Progenitor cell of endocrine pancreas (in vitro differentiated cells): Measurements from ENCODE around the gene PEX12. TPM values are rescaled to one million over a fixed set of nuclear protein-coding genes. Genes with fewer than 3 reads are reported as not detected.

ENCODE experiments used
- DNase-seq: peaks from one replicate; pipeline ENCODE4 v3.0.0; 2021; ENCODE audit warnings: low spot score; ENCODE audit not compliant: unreplicated experiment
- H3K27ac Mint-ChIP-seq: 2 replicates; pipeline ENCODE4 v1.8.0; 2021; ENCODE audit warnings: mild to moderate bottlenecking, moderate library complexity, mixed read lengths
- H3K27me3 Mint-ChIP-seq: 2 replicates; pipeline ENCODE4 v1.8.0; 2021; ENCODE audit warnings: mixed read lengths
- H3K36me3 Mint-ChIP-seq: 2 replicates; pipeline ENCODE4 v1.8.0; 2022; ENCODE audit warnings: mixed read lengths; ENCODE audit not compliant: insufficient read depth
- H3K4me1 Mint-ChIP-seq: 2 replicates; pipeline ENCODE4 v1.8.0; 2021; ENCODE audit warnings: low read depth, mixed read lengths
- H3K4me3 Mint-ChIP-seq: 2 replicates; pipeline ENCODE4 v1.8.0; 2021; ENCODE audit warnings: low read depth, mild to moderate bottlenecking, moderate library complexity, mixed read lengths
- H3K9me3 Mint-ChIP-seq: 2 replicates; pipeline ENCODE4 v1.8.0; 2021; ENCODE audit warnings: low read depth, mixed read lengths
- total RNA-seq: library from RNA; stranded (reverse); gene quantifications from 2 replicates; pipeline ENCODE4 v1.2.1, GENCODE V29; 2021
- TF ChIP-seq, protein P1 (sequence below): fragments of 200-600 bp; sonication (generic); IDR thresholded peaks from one replicate; pipeline ENCODE4 v1.5.0; 2021; ENCODE audit warnings: antibody characterized with exemption, mild to moderate bottlenecking; ENCODE audit not compliant: unreplicated experiment

PEX12 gene
- total RNA-seq, 1 donor from 2014 or later = 4.2 TPM

DNA sequence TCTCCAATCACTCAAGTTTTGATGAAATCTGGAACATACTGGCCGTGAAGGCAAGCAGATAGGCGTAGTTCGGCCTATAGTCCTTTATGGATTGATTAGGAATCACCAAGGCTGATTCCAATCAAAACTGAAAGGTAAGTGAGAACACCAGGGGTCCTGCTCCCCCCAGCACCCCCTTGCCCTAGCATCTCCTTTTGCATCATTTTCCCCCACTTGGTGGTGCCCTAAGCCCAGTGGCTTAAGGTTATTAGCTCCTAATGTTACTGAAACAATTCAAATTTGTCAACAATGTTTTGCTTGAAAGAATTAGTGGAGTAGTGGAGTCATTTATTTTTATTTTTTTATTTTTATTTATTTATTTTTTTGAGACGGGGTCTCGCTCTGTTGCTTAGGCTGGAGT, 22.7 kb downstream of the PEX12 start:
- no peak overlapping the region for H3K4me3 Mint-ChIP-seq
- peaks cover 37% of the 10 kb centered on the region for H3K27me3 Mint-ChIP-seq
- peaks cover under 1% of the 10 kb centered on the region for H3K4me1 Mint-ChIP-seq
- H3K27ac Mint-ChIP-seq = no peak overlapping the region
- no peaks in the 10 kb centered on the region for H3K9me3 Mint-ChIP-seq
- no peaks in the 10 kb centered on the region for H3K36me3 Mint-ChIP-seq
- no peak for DNase-seq
- TF ChIP-seq, protein P1, sequence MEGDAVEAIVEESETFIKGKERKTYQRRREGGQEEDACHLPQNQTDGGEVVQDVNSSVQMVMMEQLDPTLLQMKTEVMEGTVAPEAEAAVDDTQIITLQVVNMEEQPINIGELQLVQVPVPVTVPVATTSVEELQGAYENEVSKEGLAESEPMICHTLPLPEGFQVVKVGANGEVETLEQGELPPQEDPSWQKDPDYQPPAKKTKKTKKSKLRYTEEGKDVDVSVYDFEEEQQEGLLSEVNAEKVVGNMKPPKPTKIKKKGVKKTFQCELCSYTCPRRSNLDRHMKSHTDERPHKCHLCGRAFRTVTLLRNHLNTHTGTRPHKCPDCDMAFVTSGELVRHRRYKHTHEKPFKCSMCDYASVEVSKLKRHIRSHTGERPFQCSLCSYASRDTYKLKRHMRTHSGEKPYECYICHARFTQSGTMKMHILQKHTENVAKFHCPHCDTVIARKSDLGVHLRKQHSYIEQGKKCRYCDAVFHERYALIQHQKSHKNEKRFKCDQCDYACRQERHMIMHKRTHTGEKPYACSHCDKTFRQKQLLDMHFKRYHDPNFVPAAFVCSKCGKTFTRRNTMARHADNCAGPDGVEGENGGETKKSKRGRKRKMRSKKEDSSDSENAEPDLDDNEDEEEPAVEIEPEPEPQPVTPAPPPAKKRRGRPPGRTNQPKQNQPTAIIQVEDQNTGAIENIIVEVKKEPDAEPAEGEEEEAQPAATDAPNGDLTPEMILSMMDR = no peak

DNA sequence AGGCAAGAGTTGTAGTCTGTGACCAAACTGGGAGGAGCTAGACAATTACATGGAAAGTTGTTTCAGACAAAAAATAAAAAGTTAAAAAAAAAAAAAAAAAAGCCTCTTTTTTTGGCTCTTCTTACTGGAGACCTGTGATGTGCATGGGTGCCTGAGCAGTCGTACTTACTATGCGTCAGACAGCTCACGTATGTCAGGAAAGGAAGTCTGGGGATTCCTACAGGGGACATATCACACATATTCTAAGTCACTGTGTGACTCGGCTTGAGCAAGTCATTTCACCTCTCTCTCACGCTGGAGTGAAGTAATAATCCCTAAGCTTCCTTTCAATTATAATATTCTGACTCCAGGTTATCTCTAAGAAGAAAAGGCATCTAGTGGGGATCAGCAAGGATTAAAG, 23.7 kb downstream of the PEX12 start:
- no peaks in the 10 kb centered on the region for H3K9me3 Mint-ChIP-seq
- no peak overlapping the region for H3K4me3 Mint-ChIP-seq
- H3K27me3 Mint-ChIP-seq = peaks cover 37% of the 10 kb centered on the region
- no peaks in the 10 kb centered on the region for H3K4me1 Mint-ChIP-seq
- no peak overlapping the region for H3K27ac Mint-ChIP-seq
- TF ChIP-seq, protein P1 = no peak
- DNase-seq = no peak
- H3K36me3 Mint-ChIP-seq = no peaks in the 10 kb centered on the region

DNA sequence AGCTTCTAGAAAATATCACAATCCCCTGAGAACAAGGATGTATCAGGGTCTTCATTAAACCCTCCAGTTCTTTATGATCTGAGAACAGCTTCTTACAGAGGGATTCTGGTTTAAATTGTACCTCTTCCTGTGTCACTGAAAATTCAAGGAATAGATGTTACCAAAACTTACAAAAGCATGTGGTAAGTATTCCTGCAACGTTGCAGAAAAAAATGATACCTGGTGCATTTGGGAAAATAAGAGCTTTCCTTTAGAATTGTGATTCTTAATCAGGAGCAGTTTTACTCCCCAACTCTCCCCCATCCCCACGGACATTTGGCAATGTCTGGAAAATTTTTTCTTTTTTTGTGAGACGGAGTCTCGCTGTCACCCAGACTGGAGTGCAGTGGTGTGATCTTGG, 25.1 kb downstream of the PEX12 start:
- H3K4me3 Mint-ChIP-seq = no peak overlapping the region
- TF ChIP-seq, protein P1 = no peak
- no peaks in the 10 kb centered on the region for H3K9me3 Mint-ChIP-seq
- no peak for DNase-seq
- no peaks in the 10 kb centered on the region for H3K4me1 Mint-ChIP-seq
- no peaks in the 10 kb centered on the region for H3K36me3 Mint-ChIP-seq
- H3K27ac Mint-ChIP-seq = no peak overlapping the region
- H3K27me3 Mint-ChIP-seq = peaks cover 42% of the 10 kb centered on the region

DNA sequence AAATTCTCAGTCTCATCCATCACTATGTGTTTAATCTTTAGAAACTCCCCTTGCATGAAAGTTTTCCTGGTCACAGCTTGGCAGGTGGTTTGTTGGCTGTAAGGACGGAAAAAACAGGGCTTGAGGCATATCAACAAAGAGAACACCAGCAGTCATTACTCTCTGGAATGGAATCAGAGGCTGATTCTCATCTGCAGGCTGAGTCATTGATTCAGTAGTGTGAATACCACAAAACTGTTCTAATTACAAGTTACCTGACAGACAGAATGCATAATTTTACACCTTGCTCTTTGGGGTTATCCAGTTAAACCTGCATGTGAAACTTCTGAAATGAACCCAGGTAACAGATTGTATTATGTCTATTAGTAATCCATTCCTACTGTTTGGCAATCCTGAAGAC, 29.4 kb downstream of the PEX12 start:
- no peak for DNase-seq
- no peaks in the 10 kb centered on the region for H3K9me3 Mint-ChIP-seq
- no peaks in the 10 kb centered on the region for H3K36me3 Mint-ChIP-seq
- no peak overlapping the region for H3K4me3 Mint-ChIP-seq
- TF ChIP-seq, protein P1 = no peak
- H3K4me1 Mint-ChIP-seq = no peaks in the 10 kb centered on the region
- peaks cover 49% of the 10 kb centered on the region for H3K27me3 Mint-ChIP-seq
- H3K27ac Mint-ChIP-seq = no peak overlapping the region

DNA sequence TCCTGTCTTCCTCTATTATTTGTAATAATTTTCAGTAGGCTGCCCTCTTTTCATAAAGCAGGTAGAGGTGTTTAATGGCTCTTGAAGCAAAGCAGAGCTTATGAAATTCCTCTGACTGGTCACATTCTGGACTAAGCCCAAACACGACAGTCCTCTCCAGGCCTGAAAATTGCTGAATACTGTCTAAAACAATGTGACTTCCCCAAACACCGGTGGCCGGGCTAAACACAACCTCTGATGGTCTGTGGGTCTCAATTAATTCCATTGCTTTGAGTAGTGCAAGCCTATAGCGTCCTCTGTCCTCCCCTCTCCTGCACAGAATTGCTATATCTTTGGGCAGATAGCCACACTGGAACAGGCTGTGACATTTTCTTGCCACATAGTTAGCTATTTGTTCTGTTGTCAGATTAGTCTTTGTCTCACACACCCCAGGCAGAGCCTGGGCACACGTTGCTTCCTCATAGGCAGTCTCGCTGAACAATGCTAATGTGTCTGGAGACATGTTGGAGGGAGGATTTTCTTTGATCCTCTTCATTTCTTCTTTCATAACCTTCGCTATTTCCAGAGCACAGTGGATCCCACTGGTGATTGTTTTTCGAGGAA, 30.1 kb downstream of the PEX12 start:
- H3K27me3 Mint-ChIP-seq = peaks cover 47% of the 10 kb centered on the region
- no peaks in the 10 kb centered on the region for H3K9me3 Mint-ChIP-seq
- TF ChIP-seq, protein P1 = no peak
- no peaks in the 10 kb centered on the region for H3K4me1 Mint-ChIP-seq
- no peak overlapping the region for H3K4me3 Mint-ChIP-seq
- no peak overlapping the region for H3K27ac Mint-ChIP-seq
- H3K36me3 Mint-ChIP-seq = no peaks in the 10 kb centered on the region
- DNase-seq = no peak
